ENCODE data around the gene ARRB2.

ARRB2 gene

GRCh38 chr17:4709794-4710692 lies at the start of gene ARRB2:
ARRB2 (plus strand) TSS chr17:4710632; CDS start chr17:4710722, 90 bp downstream.
- no peak for TF ChIP-seq GATA2 (IDR thresholded peaks at IDR 0.05; ENCODE audit: low read depth, low read length)
- no peak for TF ChIP-seq GATA3 (IDR thresholded peaks at IDR 0.05; ENCODE audit: low read depth, low read length)

DNA sequence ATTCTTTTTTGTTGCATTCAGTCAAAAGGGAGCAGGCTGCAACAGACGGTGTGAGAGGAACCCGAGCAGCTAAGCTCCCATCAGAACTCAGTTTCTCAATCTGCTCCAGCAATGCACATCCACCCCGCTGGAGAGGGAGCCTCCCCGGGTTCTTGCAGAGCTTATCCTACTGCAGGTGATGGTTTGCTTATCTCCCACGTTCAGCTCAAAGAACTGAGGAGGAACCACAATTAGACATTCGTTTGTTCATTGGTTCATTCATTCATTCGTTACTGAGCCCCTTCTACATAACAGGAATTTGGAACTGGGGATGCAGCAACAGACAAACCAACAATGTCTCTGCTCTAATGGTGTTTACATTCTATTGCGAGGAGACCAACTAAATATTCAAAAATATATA lies 46.7 kb upstream of the ARRB2 start:
- TF ChIP-seq GATA2 (IDR thresholded peaks at IDR 0.05; ENCODE audit: low read depth, low read length) (no peak), GATA3 (IDR thresholded peaks at IDR 0.05; ENCODE audit: low read depth, low read length) (no peak)

DNA sequence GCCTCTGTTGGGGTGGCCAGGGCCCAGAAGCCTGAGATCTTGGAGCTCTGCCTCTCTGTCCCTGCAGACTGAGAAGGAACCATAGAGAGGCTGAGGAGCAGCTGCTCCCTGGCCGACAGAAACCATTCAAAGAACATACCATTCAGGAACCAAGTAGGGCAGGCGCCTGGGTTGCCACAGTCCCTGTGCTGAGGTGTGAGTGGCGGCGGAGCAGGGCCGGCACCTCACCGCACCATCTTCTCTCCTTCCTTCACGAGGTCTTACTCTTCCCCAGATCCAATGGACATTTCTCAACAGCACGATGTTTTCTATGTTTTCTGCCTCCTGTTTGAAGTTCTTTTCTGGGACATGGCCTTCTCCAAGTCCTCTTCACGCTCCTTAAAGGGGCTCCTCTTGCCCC lies 46.2 kb upstream of the ARRB2 start:
- TF ChIP-seq GATA3 (IDR thresholded peaks at IDR 0.05; ENCODE audit: low read depth, low read length) (no peak), GATA2 (IDR thresholded peaks at IDR 0.05; ENCODE audit: low read depth, low read length) (no peak)

DNA sequence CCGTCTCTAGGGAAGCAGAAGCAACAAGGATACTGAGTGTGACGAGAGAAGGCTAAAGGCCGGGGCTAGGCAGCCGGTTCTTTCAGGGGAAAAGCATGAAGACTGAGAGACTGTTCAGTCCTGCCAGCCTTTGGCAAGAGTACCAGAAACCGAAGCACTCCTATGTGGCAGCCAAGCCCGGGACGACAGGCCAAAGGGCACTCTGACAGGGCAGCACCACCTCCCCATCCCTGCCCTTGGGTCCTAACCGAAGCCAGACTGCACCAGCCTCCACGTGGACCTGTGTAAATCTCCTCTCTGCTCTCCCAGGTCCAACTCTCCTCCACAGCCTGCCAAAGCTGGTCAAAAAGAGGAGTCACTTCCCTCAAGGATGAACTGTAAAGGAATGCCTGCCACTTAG lies 45.4 kb upstream of the ARRB2 start:
- no peak for TF ChIP-seq GATA3 (IDR thresholded peaks at IDR 0.05; ENCODE audit: low read depth, low read length)
- TF ChIP-seq GATA2 (IDR thresholded peaks at IDR 0.05; ENCODE audit: low read depth, low read length), result no peak

DNA sequence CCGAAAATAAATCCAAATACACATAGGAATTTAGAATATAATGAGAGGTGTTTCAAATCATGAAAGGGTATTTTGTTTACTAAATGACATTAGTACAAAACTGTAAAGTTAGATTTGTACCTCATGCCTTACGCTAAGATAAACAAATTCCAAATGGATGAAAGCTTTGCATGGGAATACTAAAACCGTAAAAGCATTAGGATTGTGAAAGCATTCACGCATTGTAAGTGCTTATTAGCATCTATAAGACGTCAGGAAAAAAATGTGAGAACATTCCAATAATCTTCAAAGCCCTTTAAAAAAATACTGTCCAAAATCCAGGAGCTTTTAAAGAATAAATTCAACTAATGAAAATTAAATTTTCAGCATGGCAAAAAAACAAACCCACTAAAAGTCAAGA lies 44.1 kb upstream of the ARRB2 start:
- TF ChIP-seq GATA3 (IDR thresholded peaks at IDR 0.05; ENCODE audit: low read depth, low read length), result no peak
- TF ChIP-seq GATA2 (IDR thresholded peaks at IDR 0.05; ENCODE audit: low read depth, low read length), result no peak

DNA sequence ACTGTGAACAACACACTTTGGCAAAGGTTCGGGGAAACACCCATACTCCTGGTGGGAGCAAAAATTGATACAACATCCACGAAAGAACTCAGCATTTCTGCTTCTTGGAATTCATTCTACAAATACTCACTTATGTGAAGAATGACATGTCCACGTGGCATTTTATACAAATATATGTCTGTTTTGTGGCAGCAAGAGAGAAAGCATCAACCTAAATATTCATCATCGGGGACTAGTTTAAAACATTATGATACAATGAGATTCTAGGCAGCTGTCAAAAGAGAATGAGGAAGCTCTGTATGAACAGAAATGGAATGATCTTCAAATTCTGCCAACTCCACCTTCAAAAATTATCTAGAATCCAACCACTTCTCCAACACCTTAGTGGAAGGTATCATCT lies 43.3 kb upstream of the ARRB2 start:
- TF ChIP-seq GATA3 (IDR thresholded peaks at IDR 0.05; ENCODE audit: low read depth, low read length) (no peak), GATA2 (IDR thresholded peaks at IDR 0.05; ENCODE audit: low read depth, low read length) (no peak)

DNA sequence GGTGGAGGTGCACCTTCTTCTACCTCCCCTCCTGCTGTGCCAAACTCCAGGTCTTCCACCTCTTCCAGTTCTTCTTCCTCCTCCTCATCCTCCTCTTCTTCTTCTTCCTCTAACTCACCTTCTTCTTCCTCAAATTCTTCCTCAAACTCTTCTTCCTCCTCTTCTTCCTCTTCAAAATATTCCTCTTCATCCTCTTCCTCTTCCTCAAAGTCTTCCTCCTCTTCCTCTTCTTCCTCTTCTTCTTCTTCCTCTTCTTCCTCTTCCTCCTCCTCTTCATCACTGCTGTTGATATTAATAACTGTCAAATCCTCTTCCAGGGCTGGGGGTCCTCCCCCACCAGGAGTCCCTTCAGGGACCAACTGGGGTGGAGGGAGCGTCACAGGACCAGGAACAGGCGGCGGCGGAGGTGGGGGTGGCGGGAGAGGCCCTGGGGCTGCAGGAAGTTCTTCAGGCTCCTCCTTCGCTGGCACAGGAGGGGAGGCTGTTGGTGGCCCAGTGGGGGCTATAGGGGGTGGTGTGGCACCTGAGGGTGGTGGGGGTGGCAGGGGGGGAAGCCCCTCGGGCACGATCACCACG lies 38.3 kb upstream of the ARRB2 start:
- TF ChIP-seq GATA3 (IDR thresholded peaks at IDR 0.05; ENCODE audit: low read depth, low read length) (no peak), GATA2 (IDR thresholded peaks at IDR 0.05; ENCODE audit: low read depth, low read length) (no peak)

DNA sequence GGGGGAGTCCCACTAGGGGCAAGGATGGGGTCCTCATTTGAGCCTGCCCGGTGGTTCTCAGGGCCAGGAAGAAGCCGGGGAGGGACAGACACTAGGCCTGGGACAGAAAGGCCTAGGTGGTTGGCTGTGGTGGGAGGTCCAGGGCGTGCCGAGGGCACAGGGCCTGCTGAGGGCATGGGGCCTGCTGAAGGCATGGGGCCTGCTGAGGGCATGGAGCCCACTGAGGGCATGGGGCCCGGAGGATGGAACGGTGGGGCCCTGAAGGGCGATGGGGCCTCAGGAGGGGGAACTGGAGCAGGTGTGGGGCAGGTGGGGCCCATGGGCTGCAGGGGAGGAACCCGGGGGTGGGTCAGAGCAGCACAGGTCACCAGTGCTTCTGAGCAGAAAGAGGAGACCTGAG lies 37.7 kb upstream of the ARRB2 start:
- TF ChIP-seq GATA3 (IDR thresholded peaks at IDR 0.05; ENCODE audit: low read depth, low read length) (no peak), GATA2 (IDR thresholded peaks at IDR 0.05; ENCODE audit: low read depth, low read length) (no peak)

GRCh38 chr17:4673169-4673568 lies 37.3 kb upstream of the ARRB2 start:
- no peak for TF ChIP-seq GATA3 (IDR thresholded peaks at IDR 0.05; ENCODE audit: low read depth, low read length)
- no peak for TF ChIP-seq GATA2 (IDR thresholded peaks at IDR 0.05; ENCODE audit: low read depth, low read length)

DNA sequence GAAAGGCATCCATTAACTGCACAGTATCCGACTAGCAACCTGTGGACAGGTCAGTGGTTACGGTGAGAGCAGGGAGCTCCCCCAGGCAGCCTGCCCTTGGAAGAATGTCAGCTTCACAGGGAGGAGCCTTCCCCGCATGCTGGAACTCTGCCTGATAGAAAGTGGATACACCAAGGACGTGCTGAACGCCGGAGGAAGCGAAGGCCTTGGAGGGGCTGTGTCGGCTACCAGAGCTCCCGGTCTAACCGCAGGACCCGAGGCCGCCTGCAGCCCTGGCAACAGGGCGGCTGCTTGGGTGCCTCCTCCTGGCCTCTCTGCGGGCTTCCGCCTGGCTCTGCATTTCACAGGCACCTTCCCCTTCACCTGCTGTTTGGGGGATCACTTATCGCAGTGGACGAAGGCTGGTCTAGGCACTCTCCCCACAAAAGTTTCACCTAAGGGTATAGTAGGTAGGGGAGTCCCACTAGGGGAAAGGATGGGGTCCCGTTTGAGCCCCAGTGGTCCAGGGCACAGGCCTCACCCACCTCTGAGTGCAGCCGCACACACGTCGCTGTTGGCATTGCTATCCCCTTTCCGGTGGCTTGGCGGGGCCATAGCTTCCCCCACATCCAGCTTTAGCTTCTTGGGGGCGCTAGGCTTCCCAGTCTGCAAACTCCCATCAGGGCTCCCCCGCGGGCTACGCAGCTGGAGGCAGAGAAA lies 36.3 kb upstream of the ARRB2 start:
- no peak for TF ChIP-seq GATA2 (IDR thresholded peaks at IDR 0.05; ENCODE audit: low read depth, low read length)

GRCh38 chr17:4674685-4674998 lies 35.8 kb upstream of the ARRB2 start:
- TF ChIP-seq GATA2 (IDR thresholded peaks at IDR 0.05; ENCODE audit: low read depth, low read length) (no peak), GATA3 (IDR thresholded peaks at IDR 0.05; ENCODE audit: low read depth, low read length) (no peak)

DNA sequence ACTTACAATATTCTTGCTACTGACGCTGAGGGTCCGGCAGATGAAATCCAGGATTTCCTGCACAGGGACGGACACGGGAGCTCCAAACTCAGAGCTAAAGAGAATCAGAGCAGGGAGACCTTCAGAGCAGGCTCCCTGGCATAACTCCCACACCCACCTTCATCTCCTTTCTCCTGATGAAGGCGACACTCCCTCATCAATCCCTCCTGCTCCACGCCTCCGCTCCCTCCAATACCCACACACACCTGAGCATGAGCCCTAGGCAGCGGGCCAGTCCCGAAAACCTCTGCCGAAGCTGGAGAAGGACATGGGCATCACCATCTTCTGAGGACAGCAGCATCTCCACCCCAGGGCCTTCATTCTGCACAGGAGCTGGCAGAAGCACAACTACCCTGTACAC lies 34.6 kb upstream of the ARRB2 start:
- no peak for TF ChIP-seq GATA3 (IDR thresholded peaks at IDR 0.05; ENCODE audit: low read depth, low read length)
- no peak for TF ChIP-seq GATA2 (IDR thresholded peaks at IDR 0.05; ENCODE audit: low read depth, low read length)

DNA sequence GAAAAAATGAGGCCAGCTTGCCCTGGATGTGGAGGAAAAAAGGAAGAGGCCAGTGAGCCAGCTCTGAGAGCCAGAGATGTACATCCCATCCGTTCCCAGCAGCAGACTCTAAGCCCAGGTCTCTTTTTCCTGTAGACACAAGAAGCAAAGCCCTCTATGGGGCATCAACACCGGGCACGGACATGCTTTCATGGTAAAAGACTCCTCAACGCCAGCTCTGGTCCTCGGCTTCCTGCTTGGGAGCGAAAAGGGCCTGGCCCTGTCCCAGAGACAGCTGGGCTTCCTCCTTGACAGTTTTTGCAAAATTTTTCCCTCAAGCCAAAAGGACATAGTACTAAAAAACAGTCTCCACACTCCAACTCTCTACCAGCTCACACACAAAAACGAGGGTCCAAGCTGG lies 33.6 kb upstream of the ARRB2 start:
- TF ChIP-seq GATA3 (IDR thresholded peaks at IDR 0.05; ENCODE audit: low read depth, low read length) (no peak), GATA2 (IDR thresholded peaks at IDR 0.05; ENCODE audit: low read depth, low read length) (no peak)

GRCh38 chr17:4678448-4679026 lies 31.9 kb upstream of the ARRB2 start:
- TF ChIP-seq GATA3 (IDR thresholded peaks at IDR 0.05; ENCODE audit: low read depth, low read length) (peak; percentile 70), GATA2 (IDR thresholded peaks at IDR 0.05; ENCODE audit: low read depth, low read length) (peak; percentile 87)

All from SH-SY5Y (cell line).